ENCODE measurements around the gene TRPM2. TPM values are rescaled to one million over a fixed set of nuclear protein-coding genes. Genes with fewer than 3 reads are reported as not detected.

Gene TRPM2
- total RNA-seq, 3 donors from 2014 or later (not counting 1 experiment from before 2014, with no cell fraction given), result 21.7 to 70.5 (median 25.2) TPM

DNA sequence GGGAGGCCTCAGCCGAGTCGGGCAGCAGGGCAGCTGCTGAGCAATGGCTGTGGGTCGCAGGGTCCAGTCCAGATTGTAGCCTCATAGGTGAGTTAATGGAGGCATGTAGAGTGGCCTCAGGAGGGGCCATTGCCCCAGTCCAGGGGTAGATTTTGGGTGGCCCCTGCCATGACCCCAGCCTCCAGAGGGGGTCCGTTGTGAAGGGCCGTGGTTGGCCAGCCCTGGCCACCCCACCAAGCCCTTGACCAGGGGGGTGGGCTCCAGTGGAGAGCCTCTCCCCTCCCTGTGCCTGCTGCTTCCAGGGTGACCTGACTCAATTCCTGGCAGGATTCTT is 26.1 kb downstream of the TRPM2 start:
- DNase-seq (no peak), ATAC-seq (no peak)
- WGBS (ENCODE audit: insufficient coverage), result 93% methylated on average over 5 of the region's 5 CpGs
- Mint-ChIP-seq H3K27ac (no peak overlapping the region), H3K4me3 (no peak overlapping the region), H3K36me3 (peaks cover 13% of the 10 kb centered on the region), H3K9me3 (peaks cover 0 to 4% of the 10 kb centered on the region in 2 donors), H3K27me3 (ENCODE audit: low read depth in 2 of 2) (no peaks in the 10 kb centered on the region), H3K4me1 (peaks cover 17 to 45% of the 10 kb centered on the region in 2 donors)
- no peak overlapping the region for H3K27ac ChIP-seq (ENCODE audit: low read length)
- H3K4me1 ChIP-seq (ENCODE audit: control insufficient read depth, insufficient read depth, low read length), result peaks cover 29% of the 10 kb centered on the region
- TF ChIP-seq, protein P1, sequence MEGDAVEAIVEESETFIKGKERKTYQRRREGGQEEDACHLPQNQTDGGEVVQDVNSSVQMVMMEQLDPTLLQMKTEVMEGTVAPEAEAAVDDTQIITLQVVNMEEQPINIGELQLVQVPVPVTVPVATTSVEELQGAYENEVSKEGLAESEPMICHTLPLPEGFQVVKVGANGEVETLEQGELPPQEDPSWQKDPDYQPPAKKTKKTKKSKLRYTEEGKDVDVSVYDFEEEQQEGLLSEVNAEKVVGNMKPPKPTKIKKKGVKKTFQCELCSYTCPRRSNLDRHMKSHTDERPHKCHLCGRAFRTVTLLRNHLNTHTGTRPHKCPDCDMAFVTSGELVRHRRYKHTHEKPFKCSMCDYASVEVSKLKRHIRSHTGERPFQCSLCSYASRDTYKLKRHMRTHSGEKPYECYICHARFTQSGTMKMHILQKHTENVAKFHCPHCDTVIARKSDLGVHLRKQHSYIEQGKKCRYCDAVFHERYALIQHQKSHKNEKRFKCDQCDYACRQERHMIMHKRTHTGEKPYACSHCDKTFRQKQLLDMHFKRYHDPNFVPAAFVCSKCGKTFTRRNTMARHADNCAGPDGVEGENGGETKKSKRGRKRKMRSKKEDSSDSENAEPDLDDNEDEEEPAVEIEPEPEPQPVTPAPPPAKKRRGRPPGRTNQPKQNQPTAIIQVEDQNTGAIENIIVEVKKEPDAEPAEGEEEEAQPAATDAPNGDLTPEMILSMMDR (IDR thresholded peaks at IDR 0.05), result no peak
- no peak overlapping the region for H3K4me3 ChIP-seq (ENCODE audit: low read length)
- peaks cover 5% of the 10 kb centered on the region for H3K27me3 ChIP-seq (ENCODE audit: control insufficient read depth, insufficient read depth, low read length)
- peaks cover 20% of the 10 kb centered on the region for H3K36me3 ChIP-seq (ENCODE audit: control insufficient read depth, insufficient read depth, low read length)
- peaks cover 10% of the 10 kb centered on the region for H3K9me3 ChIP-seq (ENCODE audit: control insufficient read depth, insufficient read depth, low read length)
- intact Hi-C loops (cut with micrococcal nuclease), result loop anchor here (10.0 kb wide), 3 partner anchors 95 to 545 kb away; partner anchors contain the start of genes ITGB2 and TRAPPC10

DNA sequence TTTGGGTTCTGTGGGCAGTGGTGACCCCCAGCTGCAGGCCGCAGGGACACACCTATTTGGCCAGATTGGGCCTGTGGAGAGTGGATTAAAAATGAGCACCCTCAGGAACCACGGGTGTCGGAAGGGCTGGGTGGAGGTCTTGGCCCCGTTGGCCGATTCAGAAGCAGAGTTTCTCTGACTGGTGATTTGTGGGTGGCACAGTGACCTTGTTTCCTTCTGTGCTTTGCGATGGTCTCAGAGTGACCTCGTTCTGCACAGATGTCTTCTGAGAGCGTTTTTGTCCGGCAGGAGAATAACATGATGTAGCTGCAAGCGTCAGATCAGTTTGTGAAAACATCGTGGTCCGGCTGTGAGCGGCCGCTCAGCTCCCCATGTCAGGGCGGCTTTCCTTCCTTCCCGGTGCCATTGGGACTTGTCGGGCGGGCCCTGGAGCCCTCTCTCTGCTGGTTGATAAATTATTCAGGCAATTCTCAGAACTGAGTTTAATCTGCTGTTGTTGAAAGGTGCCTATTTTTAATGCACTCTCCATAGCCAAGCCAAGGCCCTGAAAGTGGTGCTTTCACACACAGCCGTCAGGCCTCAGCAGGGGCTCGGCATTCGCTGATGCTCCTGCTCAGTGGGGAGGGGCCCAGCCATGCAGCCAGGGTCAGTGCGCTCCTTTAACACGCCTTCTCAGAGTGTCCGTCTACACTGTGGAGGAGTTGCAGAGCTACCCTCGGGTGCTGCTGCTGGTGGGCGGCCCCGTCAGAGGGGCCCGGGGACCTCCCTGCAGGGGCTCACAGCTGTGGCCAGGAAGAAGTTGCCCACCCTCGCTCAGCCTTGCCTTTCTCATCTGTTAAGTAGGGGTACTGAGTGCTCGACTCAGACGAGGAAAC is 26.8 kb downstream of the TRPM2 start:
- H3K4me1 ChIP-seq (ENCODE audit: control insufficient read depth, insufficient read depth, low read length), result peaks cover 22% of the 10 kb centered on the region
- H3K27me3 ChIP-seq (ENCODE audit: control insufficient read depth, insufficient read depth, low read length), result peaks cover 5% of the 10 kb centered on the region
- no peak for ATAC-seq
- Mint-ChIP-seq H3K27ac (peak overlapping the region in 1 of 2 donors; percentile 63), H3K4me3 (no peak overlapping the region), H3K4me1 (peaks cover 9 to 37% of the 10 kb centered on the region in 2 donors), H3K9me3 (peaks cover 0 to 5% of the 10 kb centered on the region in 2 donors), H3K36me3 (peaks cover 21% of the 10 kb centered on the region), H3K27me3 (ENCODE audit: low read depth in 2 of 2) (no peaks in the 10 kb centered on the region)
- intact Hi-C loops (cut with micrococcal nuclease), result loop anchor here (10.0 kb wide), 3 partner anchors 95 to 545 kb away; partner anchors contain the start of genes ITGB2 and TRAPPC10
- no peak overlapping the region for H3K4me3 ChIP-seq (ENCODE audit: low read length)
- peaks cover 20% of the 10 kb centered on the region for H3K36me3 ChIP-seq (ENCODE audit: control insufficient read depth, insufficient read depth, low read length)
- DNase-seq, result no peak
- WGBS (ENCODE audit: insufficient coverage), result 89% methylated on average over 31 of the region's 31 CpGs
- no peak overlapping the region for H3K27ac ChIP-seq (ENCODE audit: low read length)
- peaks cover 7% of the 10 kb centered on the region for H3K9me3 ChIP-seq (ENCODE audit: control insufficient read depth, insufficient read depth, low read length)
- TF ChIP-seq, protein P1 (IDR thresholded peaks at IDR 0.05), result no peak

DNA sequence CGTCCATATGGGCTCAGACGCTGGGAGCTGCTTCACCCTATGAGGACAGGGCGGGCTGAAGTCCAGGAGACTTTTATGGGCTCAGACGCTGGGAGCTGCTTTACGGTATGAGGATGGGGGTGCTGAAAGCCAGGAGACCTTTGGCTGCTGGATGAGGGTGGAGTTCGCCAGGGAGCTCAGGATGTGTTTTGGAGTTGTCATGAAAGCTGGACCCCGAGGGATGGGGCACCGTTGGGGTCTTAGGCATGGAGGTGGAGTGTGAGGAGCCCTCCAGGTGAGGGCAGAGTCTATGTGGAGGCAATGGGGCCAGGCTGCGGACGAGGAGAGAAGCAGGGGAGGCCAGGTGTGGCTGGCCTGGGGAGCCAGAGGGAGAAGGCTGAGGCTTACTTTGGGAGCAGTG is 27.5 kb downstream of the TRPM2 start:
- no peak overlapping the region for H3K4me3 ChIP-seq (ENCODE audit: low read length)
- Mint-ChIP-seq H3K36me3 (peaks cover 26% of the 10 kb centered on the region), H3K27ac (peak overlapping the region in 1 of 2 donors; percentile 63), H3K4me3 (no peak overlapping the region), H3K9me3 (peaks cover 4 to 7% of the 10 kb centered on the region in 2 donors), H3K27me3 (ENCODE audit: low read depth in 2 of 2) (no peaks in the 10 kb centered on the region), H3K4me1 (peaks cover 3 to 31% of the 10 kb centered on the region in 2 donors)
- TF ChIP-seq, protein P1 (IDR thresholded peaks at IDR 0.05), result no peak
- DNase-seq (no peak), ATAC-seq (no peak)
- H3K27me3 ChIP-seq (ENCODE audit: control insufficient read depth, insufficient read depth, low read length), result peaks cover 5% of the 10 kb centered on the region
- 97% methylated on average over 10 of the region's 10 CpGs for WGBS (ENCODE audit: insufficient coverage)
- H3K27ac ChIP-seq (ENCODE audit: low read length), result no peak overlapping the region
- H3K36me3 ChIP-seq (ENCODE audit: control insufficient read depth, insufficient read depth, low read length), result peaks cover 20% of the 10 kb centered on the region
- intact Hi-C loops (cut with micrococcal nuclease), result no loop called here
- H3K4me1 ChIP-seq (ENCODE audit: control insufficient read depth, insufficient read depth, low read length), result peaks cover 15% of the 10 kb centered on the region
- peaks cover 7% of the 10 kb centered on the region for H3K9me3 ChIP-seq (ENCODE audit: control insufficient read depth, insufficient read depth, low read length)
